ENCODE results near the gene ZDHHC4.
"Not testable (repeated sequence)": the region's sequence is repeated elsewhere in the genome, so short reads cannot be mapped to it uniquely, and the experiment has no call there.

The ZDHHC4 gene

DNA sequence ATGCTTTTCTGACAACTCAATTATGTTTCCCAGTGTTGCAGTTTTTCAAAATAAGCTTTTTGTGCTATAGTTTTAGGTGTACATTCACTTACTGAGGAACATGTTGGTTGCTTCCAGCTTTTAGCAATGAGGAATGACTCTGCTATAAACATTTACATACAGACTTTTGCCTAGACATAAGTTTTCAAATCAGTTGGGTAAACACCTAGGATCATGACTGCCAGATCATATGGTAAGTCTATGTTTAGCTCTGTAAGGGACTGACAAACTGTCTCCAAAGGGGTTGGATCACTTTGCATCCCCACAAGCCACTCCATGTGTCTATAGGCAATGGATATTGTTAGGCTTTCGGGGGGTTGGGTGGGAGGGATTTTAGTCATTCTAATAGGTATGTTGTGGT is 15.1 kb upstream of the ZDHHC4 start:
- no peak for DNase-seq

DNA sequence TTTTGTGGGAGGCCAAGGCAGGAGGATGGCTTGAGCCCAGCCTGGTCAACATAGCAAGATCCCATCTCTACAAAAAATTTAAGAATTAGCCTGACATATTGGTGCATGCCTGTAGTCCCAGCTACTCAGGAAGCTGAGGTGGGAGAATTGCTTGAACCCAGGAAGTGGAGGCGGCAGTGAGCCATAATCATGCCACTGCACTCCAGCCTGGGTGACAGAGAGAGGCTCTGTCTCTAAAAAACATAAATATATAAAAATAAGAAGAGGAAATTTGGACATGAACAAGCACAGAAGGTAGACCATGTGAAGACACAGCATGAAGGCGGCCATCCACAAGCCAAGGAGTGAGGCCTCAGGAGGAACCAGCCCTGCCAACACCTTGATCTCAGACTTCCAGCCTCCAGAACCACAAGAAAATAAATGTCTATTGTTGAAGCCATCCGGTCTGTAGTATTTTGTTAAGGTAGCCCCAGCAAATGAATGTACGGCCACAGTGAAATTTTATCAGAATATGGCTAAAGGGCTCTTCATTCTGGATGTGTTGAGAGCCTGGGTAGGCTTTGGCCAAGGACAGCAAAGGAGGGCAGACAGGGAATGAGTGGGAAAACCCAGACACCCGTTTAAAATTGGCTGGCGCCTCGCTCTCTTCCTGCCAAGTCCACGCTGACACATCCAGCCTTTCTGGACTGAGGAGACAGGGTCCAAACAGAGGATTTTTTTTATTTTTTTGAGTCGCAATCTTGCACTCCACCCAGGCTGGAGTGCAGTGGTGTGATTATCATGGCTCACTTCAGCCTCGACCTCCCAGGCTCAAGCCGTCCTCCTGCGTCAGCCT is 13.1 kb upstream of the ZDHHC4 start:
- peak in 6 of 14 donors; percentile 14 to 95 (median 26) for DNase-seq

DNA sequence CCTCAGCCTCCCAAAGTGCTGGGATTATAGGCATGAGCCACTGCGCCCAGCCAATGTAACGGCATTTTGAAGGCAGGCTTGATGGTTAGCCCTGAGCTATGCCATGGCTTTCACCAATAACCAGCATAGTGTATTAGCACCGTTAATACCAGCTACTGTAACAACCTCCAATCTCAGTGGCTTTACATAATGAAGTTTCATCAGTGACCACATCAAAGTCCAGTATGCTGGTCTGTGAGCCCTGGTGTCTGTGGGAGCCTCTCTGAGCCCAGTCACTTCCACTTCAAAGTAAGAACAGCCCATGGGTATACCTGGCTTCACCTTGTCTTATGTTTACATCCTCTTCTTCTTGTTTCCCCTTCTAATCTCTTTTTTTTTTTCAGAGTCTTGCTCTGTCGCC is 11.6 kb upstream of the ZDHHC4 start:
- DNase-seq: no peak

DNA sequence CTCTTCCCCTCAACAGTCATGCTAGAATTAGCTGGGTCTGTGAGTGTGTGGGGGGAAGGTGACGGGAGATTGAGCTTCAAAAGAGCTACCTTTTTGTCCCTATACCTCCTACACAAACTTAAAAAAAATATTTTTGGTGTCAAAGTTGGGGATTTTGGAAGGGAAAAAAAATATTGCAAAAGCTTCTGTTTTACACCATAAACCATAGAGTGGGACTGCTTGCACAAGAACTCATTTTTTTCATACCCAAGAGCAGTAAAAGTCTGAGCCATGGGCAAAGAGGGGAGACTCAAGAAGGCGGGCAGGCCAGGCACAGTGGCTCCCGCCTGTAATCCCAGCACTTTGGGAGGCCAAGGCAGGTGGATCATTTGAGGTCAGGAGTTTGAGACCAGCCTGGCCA is 9.4 kb upstream of the ZDHHC4 start:
- DNase-seq: no peak

DNA sequence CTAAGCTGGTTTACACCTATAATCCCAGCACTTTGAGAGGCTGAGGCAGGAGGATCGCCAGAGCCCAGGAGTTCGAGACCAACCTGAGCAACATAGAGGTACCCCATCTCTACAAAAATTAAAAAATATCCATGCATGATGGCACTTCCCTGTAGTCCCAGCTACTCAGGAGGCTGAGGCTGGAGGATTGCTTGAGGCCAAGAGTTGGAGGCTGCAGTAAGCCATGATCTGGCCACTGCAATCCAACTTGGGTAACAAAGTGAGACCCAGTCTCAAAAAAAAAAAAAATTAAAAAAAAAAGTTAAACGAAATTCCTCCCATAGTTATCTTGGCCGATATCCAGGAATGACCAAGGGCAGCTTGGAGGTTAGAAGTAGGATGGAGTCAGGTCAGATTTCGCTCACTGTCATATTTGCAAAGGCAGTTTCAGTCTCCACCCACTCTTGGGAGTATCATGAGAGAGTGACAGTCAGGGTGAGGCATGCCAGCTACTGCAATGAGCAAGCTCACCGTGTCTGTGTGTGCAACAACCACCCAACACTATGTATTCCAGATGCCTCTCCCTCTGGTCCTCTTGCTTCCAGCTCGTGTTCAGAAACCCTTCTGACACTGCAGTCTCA is 6.0 kb upstream of the ZDHHC4 start:
- DNase-seq: no peak

DNA sequence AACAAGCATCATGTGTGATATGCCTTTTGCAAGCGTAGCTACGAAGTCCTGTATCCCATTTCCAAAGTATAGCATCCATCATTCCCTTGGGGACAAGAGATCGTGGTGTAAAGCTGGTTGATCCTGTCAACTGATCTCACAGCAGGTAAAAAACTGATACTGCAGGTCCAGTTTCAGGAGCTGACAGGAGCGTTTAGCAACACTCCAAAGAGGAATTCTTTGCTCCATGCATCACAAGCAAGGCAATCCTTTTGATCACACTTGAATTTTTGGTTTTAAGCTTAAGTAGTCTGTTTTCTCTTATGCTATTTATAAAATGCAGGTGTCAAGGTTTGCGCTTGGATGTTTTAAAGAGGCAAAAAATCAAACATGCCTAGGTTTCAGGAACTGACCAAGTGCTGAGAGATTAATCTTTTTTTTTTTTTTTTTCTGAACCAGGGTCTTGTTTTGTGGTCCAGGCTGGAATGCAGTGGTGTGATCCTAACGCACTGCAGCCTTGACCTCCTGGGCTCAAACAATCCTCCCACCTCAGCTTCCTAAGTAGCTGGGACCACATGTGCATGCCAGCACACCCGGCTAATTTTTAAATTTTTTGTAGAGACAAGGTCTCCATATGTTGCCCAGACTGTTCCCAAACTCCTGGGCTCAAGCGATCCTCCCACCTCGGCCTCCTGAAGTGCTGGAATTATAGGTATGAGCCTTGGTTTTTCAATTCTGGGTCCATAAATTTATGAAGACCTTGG is 1.8 kb upstream of the ZDHHC4 start:
- DNase-seq: no peak

DNA sequence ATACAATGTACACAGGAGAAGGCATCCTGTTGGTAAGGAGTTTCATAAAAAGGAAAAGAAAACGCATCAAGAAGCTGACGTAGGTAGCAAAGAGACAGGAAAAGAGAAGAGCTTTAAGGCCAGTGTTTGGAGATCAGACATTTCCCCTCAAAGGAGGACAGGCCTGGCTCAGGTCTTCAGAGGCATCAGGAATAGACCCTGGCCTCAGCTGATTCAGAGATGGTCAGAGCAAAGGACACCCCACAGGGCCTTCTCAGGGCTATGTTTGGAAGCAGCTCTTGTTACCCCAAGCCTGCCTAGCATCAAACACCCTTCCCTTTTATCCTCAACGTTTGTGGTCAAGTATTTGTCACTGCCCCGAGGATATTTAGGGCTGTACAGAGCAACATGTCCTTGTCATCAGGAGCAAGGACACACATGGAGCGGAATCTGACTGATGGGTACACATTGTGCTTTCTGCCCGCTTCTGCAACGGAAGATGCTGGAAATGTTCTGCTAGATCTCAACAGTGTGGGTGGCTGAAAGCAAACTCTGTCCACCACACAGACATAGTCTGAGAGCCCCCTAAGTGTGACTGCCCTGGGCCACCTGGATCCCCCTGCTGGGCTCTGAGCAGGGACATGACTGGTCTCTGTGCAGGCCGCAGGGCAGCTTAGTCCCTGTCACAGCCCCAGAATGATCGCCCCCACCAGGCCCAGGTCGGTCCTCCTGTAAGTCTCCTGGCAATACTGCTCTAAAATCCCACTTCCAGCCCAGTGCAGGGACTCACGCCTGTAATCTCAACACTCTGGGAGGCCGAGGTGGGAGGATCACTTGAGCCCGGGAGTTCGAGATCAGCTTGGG is 1.0 kb upstream of the ZDHHC4 start:
- peak in 2 of 14 donors; percentile 3 to 4 for DNase-seq

DNA sequence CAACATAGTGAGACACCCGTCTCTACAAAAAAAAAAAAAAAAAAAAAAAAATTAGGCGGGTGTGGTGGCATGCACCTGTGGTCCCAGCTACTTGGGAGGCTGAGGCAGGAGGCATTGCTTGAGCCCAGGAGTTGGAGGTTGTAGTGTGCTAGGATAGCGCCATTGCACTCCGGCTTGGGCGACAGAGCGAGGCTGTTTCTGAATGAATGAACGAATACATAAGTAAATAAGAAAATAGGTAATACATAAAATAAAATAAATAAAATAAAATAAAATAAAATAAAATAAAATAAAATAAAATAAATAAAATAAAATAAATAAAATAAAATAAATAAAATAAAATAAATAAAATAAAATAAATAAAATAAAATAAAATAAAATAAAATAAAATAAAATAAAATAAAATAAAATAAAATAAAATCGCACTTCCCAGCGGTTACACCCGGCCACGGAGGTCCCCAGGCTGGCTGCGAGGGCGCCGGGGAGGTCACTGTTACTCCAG is 336 bp upstream of the ZDHHC4 start:
- DNase-seq: peak in 1 of 14 donors; percentile 2

DNA sequence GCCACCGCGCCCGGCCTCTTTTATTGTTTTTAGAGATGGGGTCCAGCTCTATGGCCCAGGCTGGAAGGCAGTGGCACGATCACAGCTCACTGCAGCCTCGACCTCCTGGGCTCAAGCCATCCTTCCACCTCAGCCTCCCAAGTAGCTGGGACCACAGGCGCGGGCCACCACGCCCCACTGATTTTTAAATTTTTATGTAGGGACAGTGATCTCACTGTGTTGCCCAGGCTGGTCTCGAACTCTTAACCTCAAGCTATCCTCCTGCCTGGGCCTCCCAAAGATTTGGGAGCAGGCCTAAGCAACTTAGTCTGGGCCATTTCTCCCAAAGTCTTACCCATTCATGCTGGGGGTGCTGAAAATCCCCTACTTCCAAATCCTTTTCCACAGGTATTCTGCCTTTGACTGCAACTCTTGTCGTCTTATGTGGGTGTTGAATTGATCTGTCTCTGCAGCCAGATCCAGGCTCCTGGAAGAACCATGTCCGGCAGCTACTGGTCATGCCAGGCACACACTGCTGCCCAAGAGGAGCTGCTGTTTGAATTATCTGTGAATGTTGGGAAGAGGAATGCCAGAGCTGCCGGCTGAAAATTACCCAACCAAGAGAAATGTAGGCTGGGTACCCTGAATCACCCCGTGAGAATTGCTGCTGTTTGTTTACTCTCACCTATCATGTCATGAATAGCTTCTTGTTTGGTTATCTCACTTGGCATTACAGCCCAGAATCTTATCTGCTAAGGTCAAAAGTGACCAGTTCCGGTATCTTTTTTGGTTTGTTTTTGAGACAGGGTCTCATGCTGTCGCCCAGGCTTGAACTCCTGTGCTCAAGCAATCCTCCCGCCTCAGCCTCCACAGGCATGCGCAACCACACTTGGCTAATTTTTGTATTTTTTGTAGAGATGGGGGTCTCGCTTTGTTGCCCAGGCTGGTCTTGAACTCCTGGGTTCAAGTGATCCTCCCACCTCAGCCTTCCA is 1.1 kb downstream of the ZDHHC4 start:
- DNase-seq: peak in 1 of 14 donors; percentile 7

DNA sequence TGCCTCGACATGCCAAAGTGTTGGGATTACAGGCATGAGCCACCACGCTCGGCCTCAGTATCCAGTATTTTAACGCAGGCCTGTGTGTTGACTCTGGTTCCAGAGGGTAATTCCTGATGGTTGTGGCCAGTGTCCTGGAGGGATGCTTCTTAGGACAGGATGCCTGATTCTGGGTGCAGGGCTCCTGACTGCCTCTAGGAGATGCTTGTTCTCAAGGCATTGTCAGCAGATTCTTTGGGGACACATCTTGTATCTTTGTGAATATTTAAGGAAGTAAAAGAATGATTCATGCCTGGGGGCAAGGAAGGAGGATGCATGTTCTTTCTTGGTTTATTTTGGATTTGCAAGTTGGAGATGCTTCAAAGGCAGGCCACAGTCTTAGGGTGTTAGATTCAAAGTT is 2.2 kb downstream of the ZDHHC4 start:
- no peak for DNase-seq

DNA sequence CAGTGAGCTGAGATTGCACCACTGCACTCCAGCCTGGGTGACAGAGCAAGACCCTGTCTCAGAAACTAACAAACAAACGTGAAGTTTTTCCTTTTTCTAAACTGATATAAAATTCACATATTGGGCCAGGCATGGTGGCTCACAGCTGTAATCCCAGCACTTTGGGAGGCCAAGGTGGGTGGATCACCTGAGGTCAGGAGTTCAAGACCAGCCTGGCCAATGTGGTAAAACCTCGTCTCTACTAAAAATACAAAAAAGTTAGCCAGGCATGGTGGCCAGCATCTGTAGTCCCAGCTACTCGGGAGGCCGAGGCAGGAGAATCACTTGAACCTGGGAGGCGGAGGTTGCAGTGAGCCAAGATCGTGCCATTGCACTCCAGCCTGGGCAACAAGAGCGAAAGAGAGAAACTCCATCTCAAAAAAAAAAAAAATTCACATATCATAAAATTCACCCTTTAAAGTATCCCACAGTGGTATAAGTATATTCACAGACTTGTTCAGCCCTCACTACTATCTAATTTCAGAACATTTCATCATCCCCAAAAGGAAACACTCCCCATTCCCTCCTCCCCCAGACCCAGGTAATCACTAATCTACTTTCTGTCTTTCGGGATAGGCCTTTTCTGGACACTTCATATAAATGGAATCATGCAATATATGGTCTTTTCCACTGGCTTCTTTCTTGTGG is 8.6 kb downstream of the ZDHHC4 start:
- DNase-seq: not testable (repeated sequence)

DNA sequence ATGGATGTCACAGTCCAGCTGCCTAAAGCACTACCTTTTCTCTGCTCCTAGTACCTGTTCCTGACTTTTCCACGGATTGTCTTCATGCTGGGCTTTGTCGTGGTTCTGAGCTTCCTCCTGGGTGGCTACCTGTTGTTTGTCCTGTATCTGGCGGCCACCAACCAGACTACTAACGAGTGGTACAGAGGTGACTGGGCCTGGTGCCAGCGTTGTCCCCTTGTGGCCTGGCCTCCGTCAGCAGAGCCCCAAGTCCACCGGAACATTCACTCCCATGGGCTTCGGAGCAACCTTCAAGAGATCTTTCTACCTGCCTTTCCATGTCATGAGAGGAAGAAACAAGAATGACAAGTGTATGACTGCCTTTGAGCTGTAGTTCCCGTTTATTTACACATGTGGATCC is 11.3 kb downstream of the ZDHHC4 start:
- no peak for DNase-seq

DNA sequence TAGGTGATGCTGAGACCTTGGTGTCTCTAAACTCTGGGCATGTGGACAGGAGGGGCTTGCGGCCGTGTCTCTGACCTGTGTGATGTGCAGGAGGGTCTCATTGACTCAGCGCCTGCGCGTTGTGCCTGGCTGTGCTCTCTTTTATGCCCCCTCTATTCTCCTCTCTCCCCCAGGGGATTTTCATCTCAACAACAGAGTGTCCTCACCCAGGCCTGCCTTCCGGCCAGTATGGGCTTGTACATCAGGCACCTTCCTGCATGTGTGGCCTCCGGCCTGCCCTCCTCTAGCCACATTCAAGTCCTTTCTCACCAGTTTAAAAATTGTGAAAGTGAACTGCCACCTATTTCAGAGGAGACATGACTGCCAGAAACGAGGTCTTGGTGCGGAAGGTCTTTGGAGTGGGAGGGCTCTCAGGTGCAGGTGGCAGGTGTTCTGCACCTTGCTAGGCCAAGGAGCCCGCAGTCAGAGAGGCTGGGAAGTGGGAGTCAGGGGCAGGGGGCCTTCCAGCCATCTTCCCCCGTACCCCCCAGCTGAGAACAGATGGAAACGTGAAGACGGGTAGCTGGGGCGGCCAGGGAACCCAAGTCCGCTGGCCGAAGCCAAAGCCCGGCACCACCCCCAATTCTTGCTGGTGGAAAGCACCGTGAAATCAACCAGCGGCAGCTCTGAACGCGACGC is 12.0 kb downstream of the ZDHHC4 start:
- DNase-seq: peak in 1 of 14 donors; percentile 71

DNA sequence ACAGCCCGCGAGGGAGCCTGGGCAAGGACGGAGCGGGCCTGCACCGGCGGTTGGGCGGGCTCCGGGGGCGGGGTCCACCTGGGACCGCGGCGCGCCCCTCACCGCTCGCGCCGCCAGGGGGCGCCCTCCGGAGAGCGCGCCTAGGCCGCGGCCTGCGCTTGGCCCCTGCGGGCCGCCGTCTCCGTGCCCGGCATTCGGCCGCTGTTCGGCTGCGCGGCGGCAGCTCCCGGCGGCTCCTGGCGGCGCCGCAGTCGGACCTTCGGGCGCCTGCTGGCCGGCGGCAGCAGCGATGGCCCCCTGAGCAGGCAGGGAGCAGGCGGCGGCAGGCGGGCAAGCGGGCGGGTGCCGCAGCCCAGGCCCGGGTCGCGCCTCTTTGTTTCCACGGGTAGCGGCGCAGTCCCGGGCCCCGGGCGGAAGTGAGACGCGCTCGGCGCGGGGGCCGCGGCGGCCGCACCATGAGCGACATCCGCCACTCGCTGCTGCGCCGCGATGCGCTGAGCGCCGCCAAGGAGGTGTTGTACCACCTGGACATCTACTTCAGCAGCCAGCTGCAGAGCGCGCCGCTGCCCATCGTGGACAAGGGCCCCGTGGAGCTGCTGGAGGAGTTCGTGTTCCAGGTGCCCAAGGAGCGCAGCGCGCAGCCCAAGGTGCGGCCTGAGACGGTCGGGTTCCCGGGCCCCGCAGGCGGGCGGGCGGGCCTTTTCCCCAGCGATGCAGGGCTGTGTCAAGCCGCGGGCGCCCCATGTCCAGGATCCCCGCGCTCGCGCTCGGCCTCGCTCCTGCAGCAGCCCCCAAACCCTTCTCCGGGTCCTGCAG is 12.8 kb downstream of the ZDHHC4 start, which contains the start of gene INTS15:
INTS15 (plus strand) TSS at position 193 of the 816 bp plus-strand sequence; CDS start at position 456, 263 bp downstream.
- DNase-seq: peak in 13 of 14 donors; percentile 46 to 90 (median 71)

DNA sequence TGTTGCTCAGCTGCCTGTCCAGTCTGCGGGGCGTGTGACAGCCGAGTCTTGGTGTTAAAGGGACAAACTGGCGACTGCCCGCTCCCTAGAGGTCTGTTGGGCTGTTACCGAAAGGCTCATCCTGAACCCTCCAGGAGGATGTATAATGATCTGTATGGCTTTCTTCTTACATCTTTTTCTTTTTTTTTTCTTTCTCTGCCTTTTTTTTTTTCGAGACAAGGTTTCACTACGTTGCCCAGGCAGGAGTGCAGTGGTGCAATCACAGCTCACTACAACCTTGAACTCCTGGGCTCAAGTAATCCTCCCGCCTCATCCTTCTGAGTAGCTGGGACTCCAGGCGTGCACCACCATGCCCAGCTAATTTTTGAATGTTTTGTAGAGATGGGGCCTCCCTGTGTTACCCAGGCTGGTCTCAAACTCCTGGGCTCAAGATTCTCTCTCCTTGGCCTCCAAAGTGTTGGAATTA is 13.4 kb downstream of the ZDHHC4 start:
- peak in 1 of 14 donors; percentile 67 for DNase-seq

DNA sequence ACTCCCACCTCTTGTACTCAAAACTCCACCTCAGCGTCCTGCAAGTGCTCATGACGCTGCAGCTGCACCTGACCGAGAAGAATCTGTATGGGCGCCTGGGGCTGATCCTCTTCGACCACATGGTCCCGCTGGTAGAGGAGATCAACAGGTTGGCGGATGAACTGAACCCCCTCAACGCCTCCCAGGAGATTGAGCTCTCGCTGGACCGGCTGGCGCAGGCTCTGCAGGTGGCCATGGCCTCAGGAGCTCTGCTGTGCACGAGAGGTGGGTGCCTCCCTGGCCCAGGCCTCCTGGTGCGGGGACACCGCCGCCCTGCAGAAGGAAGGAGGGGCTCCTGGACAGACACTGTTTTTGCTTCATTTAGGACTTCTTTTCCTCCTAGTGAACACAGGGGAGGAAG is 22.8 kb downstream of the ZDHHC4 start:
- no peak for DNase-seq

DNA sequence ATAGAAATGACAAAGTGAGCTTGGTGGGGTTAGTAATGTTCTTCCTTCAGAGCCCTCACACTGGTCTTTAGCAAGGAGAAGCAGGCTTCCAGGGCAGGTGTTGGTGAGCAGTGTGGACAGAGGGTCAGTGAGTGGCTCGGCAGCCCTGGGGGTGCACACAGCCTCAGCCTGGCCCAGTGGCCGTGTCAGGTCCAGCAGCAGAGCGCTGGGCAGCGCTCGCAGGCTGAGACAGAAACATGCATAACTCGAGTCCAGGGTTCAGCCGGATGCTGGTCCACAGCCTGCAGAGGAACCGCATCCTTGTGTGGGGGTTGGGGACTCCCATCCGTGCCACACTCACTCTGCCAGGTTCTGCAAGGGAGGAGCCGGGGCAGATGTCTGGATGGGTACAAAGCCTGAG is 27.2 kb downstream of the ZDHHC4 start:
- DNase-seq: no peak

DNA sequence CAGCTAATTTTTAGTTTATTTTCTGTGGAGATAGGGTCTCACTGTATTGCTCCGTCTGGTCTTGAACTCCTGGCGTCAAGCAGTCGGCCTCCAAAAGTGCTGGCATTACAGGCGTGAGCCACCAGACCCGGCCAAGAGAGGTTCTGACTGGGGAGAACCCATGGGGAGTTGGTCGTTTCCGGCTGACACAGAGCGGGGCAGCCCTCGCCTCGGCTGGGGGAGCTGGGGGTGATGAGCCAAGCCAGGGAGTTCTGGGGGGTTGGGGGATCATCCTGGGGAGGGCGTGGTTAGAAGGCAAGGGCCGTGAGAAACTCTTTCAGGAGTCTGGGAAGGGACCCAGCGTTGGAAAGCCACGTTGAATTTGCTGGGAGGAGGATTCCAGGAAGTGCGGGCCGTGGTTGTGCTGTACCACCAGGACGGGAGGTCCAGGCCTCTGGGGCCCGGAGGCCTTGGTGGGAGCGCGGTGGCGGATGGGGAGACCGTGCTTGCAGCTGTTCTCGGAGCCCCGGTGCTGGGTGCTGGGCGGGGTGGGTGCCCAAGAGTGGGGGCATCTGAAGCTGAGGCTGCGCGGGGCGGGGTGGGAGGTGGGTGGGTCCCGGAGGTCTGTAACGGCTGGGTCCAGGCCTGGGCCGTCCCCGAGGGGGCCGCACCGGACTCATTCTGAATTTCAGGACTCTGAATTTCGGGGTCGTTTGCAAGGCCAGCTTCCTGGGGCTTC is 29.8 kb downstream of the ZDHHC4 start:
- DNase-seq: no peak

Measured in C1 segment of cervical spinal cord (tissue), 14 donors.